ENCODE results near the gene C2orf92.

Gene C2orf92

GRCh38 chr2:97712693-97713295 is 43.3 kb downstream of the C2orf92 start:
- in situ Hi-C loops (cut with MboI; ENCODE audit: low sequenced_read_pairs): no loop called here

DNA sequence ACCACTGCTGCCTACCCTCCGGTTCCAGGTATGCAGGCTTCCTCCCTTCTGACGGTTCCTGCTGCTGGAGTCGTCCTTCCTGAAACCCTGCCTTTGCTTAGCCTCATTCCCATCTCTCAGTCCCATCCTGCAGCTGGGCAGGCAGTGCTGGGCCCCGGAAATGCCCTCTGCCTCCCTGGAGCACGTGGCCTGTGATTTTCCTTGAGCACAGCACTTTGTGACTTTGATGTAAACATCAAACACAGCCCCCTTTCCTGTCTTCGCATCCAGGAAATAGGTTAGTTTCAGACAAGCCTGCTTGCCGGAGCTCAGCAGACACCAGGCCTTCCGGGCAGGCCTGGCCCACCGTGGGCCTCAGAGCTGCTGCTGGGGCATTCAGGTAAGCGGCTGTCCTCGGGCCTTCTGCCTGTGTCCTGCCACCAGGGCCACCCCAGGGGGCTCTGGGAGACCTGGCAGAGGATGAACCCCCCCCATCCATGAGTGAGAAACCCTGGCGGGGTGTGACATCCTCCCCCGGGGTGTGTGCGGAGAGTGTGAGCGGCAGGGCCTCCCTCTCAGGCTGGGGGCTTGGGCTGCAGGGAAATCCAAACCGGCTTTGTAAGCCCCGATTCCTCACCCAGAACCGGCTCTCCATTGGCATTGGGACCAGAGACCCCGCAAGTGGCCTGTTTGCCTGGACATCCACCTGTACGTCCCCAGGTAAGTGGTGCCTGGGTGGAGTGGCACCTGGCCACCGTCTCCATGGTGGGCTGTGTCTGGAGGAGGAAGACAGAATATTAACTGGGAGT is 44.0 kb downstream of the C2orf92 start, which contains the start of gene ZAP70:
Gene ZAP70 (plus strand): TSS at position 281 of the 788 bp plus-strand sequence. CDS start 10,461 bp downstream, outside the sequence.
- in situ Hi-C loops (cut with MboI; ENCODE audit: low sequenced_read_pairs): no loop called here

GRCh38 chr2:97714084-97714949 is 44.8 kb downstream of the C2orf92 start:
- in situ Hi-C loops (cut with MboI; ENCODE audit: low sequenced_read_pairs): no loop called here

GRCh38 chr2:97714950-97715652 is 45.6 kb downstream of the C2orf92 start:
- in situ Hi-C loops (cut with MboI; ENCODE audit: low sequenced_read_pairs): no loop called here

DNA sequence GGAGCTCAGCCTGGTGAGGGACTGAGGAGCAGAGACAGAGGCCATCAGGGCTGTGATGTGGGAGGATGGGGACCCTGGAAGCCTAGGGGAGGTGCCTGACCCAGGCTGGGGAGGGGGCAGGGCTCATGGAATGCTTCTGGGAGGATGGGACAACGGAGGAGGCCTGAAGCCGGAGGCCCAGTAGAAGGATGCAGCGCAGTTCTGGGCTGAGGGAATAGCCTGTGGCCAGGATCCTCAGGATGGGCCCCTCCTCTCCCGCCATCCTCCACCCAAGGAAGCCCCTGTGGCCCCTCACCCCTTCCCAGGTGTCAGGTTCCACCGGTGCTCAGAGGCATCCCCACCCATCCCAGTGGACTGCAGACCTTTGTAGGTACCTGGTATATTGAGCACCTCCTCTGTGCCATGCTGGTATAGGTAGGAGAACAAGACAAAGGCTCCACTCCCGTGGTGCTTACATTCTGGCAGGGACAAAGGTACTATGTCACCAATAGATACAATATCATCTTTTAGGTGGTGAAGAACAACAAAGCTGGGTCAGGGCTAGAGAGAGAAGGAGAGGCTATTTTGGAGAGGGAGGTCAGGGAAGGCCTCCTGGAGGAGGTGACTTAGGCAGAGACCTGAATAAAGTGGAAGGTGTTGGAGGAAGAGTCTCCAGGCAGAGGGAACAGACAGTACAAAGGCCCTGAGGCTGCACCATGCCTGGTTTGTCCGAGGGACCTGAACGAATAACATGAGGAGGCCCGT is 46.6 kb downstream of the C2orf92 start:
- in situ Hi-C loops (cut with MboI; ENCODE audit: low sequenced_read_pairs): no loop called here

DNA sequence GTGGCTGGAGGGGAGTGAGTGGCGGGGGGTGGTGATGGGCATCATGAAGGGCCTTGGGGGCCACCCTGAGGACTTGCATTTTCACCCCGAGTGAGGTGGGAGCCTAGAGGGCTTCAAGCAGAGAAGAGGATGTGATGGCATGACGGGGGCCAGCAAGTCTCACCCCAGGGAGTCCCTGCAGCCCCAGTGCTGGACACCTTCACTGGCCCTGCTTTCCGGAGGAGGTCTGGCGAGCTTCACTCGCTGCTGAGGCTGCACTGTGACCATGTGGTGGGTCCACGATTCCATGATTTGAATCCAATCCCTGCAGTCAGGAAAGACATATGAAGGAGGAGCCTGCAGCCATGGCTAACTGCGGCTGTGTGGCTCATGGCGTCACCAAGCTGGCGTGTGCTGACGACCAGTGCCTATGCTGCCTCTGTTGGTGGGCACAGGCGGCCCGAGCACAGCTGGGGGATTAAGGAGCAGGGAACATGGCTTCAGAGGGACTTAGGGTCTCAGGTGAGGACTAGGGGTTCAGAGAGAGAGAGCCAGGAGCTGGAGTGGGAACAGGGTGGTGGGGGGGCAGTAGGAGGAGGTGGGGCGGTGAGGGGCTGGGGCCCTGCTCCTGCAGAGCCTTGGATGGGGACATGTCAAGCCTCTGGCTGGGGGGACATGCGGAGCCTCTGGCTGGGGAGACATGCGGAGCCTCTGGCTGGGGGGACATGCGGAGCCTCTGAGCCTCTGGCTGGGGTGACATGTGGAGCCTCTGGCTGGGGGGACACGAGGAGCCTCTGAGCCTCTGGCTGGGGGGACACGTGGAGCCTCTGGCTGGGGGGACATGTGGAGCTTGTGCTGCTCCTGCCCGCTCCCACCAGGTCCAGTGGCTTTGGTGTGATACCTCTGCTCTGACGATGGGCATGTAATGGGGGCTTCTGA is 47.4 kb downstream of the C2orf92 start:
- in situ Hi-C loops (cut with MboI; ENCODE audit: low sequenced_read_pairs): no loop called here

DNA sequence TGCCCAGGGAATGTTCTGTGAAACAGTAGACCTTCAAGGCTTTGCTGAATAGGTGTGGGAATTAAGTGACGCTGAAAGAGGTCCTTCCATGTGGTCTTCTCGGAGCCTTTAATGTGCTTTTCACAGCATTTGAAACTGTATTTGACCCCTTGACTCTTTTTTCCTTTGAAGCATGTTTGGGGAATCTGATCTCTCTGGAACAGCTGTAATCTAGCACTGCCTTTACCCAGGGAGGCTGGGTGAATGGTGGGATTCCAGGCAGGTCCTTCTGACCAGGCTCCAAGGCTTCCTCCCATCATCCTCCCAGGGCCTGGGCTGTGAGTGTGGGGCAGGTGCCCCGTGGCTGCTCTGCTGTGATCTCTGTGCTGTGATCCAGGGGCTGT is 48.1 kb downstream of the C2orf92 start:
- in situ Hi-C loops (cut with MboI; ENCODE audit: low sequenced_read_pairs): no loop called here

DNA sequence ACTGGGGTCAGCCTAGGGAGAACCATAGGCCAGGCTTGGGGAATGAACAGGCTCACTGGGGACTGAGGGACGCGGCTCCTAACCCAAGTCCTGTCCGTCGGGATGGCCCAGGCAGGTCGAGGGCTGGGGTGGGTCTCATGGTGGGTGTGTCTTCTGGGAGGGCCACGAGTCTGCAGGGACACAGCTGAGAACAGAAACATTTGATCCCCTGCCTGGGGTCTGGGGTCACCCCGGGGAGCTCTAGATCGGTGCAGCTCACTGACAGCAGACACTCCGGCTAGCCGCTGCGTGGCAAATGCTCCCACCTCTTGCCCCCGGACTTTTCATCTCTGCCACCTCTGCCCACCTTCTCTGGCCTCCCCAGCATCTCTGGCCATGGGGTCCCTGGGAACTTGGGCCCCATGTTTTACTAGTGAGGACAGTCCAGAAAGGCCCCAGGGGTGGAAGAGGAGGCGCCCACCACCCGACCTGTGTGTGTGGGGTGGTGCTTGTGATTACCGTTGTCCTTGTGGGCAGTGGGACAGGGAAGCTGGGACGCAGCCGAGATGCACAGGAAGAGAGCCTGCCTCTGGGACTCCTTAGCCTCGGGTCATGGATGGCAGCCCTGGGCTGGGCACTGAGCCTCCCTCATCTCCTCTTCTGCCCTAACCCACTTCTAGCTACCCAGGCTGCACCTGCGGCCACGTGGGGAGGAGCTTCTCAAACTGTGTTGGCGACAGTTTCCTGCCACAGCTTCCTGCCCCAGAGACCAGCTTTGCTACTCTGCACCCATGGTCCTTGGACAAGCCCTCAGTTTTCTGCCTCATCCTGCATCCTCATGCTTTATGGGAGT is 48.8 kb downstream of the C2orf92 start:
- in situ Hi-C loops (cut with MboI; ENCODE audit: low sequenced_read_pairs): no loop called here

- in situ Hi-C loops (cut with MboI; ENCODE audit: low sequenced_read_pairs): no loop called here
Observed at GRCh38 chr2:97718942-97719341, 49.4 kb downstream of the C2orf92 start.

GRCh38 chr2:97719362-97720155 is 50.0 kb downstream of the C2orf92 start:
- in situ Hi-C loops (cut with MboI; ENCODE audit: low sequenced_read_pairs): no loop called here

DNA sequence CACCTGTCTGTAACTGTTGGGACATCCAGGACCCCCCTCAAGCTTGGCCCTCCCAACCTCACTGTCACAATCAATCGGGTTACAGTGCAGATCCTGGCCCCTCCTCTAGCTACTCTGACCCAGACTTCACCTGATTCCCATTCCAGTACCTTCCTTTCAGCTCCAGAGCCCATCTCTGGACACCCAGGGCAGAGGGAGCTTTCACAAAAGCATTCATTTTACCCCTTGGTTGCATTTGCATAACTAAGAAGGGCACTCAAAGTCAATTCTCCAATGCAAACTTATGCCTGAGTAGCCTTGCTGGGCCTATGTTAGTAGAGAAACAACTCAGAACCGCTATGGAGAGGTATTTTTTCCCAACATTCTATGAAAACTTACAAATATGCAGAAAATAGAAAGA is 51.2 kb downstream of the C2orf92 start:
- in situ Hi-C loops (cut with MboI; ENCODE audit: low sequenced_read_pairs): no loop called here

GRCh38 chr2:97722227-97722626 is 52.7 kb downstream of the C2orf92 start:
- in situ Hi-C loops (cut with MboI; ENCODE audit: low sequenced_read_pairs): no loop called here

GRCh38 chr2:97723156-97724072 is 53.9 kb downstream of the C2orf92 start:
- in situ Hi-C loops (cut with MboI; ENCODE audit: low sequenced_read_pairs): no loop called here

DNA sequence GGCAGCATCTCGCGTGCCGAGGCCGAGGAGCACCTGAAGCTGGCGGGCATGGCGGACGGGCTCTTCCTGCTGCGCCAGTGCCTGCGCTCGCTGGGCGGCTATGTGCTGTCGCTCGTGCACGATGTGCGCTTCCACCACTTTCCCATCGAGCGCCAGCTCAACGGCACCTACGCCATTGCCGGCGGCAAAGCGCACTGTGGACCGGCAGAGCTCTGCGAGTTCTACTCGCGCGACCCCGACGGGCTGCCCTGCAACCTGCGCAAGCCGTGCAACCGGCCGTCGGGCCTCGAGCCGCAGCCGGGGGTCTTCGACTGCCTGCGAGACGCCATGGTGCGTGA is 54.5 kb downstream of the C2orf92 start:
- in situ Hi-C loops (cut with MboI; ENCODE audit: low sequenced_read_pairs): no loop called here

- in situ Hi-C loops (cut with MboI; ENCODE audit: low sequenced_read_pairs): no loop called here
Observed at GRCh38 chr2:97724501-97724900, 55.0 kb downstream of the C2orf92 start.

GRCh38 chr2:97724946-97725688 is 55.6 kb downstream of the C2orf92 start:
- in situ Hi-C loops (cut with MboI; ENCODE audit: low sequenced_read_pairs): no loop called here

Data from hTERT RPE-1 (cell line).